CD4-positive, alpha-beta T cell (primary cell): ENCODE data around the gene CPNE4. TPM values are rescaled to one million over a fixed set of nuclear protein-coding genes. Genes with fewer than 3 reads are reported as not detected.

Experiments used
- ATAC-seq: fragments of 200-7000 bp; cut with Tn5 transposase; one replicate; pipeline ENCODE4 v1.10.0; 2022; ENCODE audit warnings: mild to moderate bottlenecking; ENCODE audit not compliant: poor library complexity
- CTCF ChIA-PET: fragments of 350-600 bp; sonication (Branson Sonifier 250); formaldehyde crosslinking; loops from one replicate; lab custom pipeline; 2021; ENCODE audit warnings: antibody characterized with exemption, inconsistent platforms; lab: Charles Lee
- POLR2A ChIA-PET: fragments of 350-600 bp; sonication (Branson Sonifier 250); formaldehyde crosslinking; loops from one replicate; lab custom pipeline; 2021; ENCODE audit warnings: antibody characterized with exemption, inconsistent platforms; lab: Charles Lee
- DNase-seq, 14 experiments: peaks; one replicate each; pipeline ENCODE4 v3.0.0-alpha.2; 2013 to 2020; ENCODE audit warnings: mixed read lengths in 2 of 14
- H3K27ac ChIP-seq, 2 donors: one replicate each; pipeline versions ENCODE4 v1.5.1 to v1.7.0; 2013; ENCODE audit warnings: low read length in 2 of 2, low read depth in 1 of 2, mild to moderate bottlenecking in 1 of 2
- H3K27me3 ChIP-seq, 2 experiments: 1 replicate in 1 of 2; 2 replicates in 1 of 2; pipeline versions ENCODE4 v1.6.1 to v1.7.0; 2013; ENCODE audit warnings: low read length in 2 of 2, control low read depth in 1 of 2, mild to moderate bottlenecking in 1 of 2, moderate library complexity in 1 of 2; ENCODE audit not compliant: insufficient read depth in 2 of 2, control insufficient read depth in 1 of 2
- H3K36me3 ChIP-seq: one replicate; pipeline ENCODE4 v1.6.1; 2013; ENCODE audit warnings: low read length, control low read depth; ENCODE audit not compliant: insufficient read depth
- H3K4me1 ChIP-seq: one replicate; pipeline ENCODE4 v1.6.1; 2013; ENCODE audit warnings: low read length, control low read depth; ENCODE audit not compliant: insufficient read depth
- H3K4me3 ChIP-seq: one replicate; pipeline ENCODE4 v1.5.1; 2013; ENCODE audit warnings: mild to moderate bottlenecking, low read length, moderate library complexity
- H3K9me3 ChIP-seq, 2 experiments: 1 replicate in 1 of 2; 2 replicates in 1 of 2; pipeline versions ENCODE4 v1.6.1 to v1.7.0; 2013; ENCODE audit warnings: low read length in 2 of 2, mild to moderate bottlenecking in 2 of 2, control low read depth in 1 of 2, moderate library complexity in 1 of 2; ENCODE audit not compliant: control insufficient read depth in 1 of 2, insufficient read depth in 1 of 2
- H3K27ac Mint-ChIP-seq: one replicate; pipeline ENCODE4 v1.8.0; 2020; ENCODE audit warnings: mixed read lengths
- H3K27me3 Mint-ChIP-seq: one replicate; pipeline ENCODE4 v1.8.0; 2021; ENCODE audit warnings: mixed read lengths
- H3K36me3 Mint-ChIP-seq: one replicate; pipeline ENCODE4 v1.8.0; 2021; ENCODE audit warnings: low read depth, mixed read lengths
- H3K4me1 Mint-ChIP-seq: one replicate; pipeline ENCODE4 v1.8.0; 2021; ENCODE audit warnings: low read depth, mixed read lengths
- H3K4me3 Mint-ChIP-seq: one replicate; pipeline ENCODE4 v1.8.0; 2020; ENCODE audit warnings: mild to moderate bottlenecking, mixed read lengths
- H3K9me3 Mint-ChIP-seq: one replicate; pipeline ENCODE4 v1.8.0; 2020; ENCODE audit warnings: mixed read lengths
- CTCF ChIP-seq: fragments of 200-600 bp; IDR thresholded peaks from one replicate; pipeline ENCODE4 v1.8.0; 2022; ENCODE audit warnings: antibody characterized with exemption, mild to moderate bottlenecking
- intact Hi-C, 2 experiments: fragments of 100-400 bp; cut with DNase I in 1 of 2; cut with micrococcal nuclease in 1 of 2; formaldehyde crosslinking; loops; one replicate each; pipeline versions ENCODE4 v1.15.1 to v1.9.0; 2023 to 2025; cut with DNase I, micrococcal nuclease
- total RNA-seq, 174 experiments: library from RNA in 2 of 174; stranded (reverse) in 2 of 174; gene quantifications; one replicate each; pipeline ENCODE4 v1.2.3 and lab custom pipeline; 2021 to 2026

CPNE4 gene
- total RNA-seq, 2 experiments from 2014 or later: not detected

GRCh38 chr3:131782751-131783150 lies 252.1 kb downstream of the CPNE4 start:
- H3K4me1 ChIP-seq: no peaks in the 10 kb centered on the region
- Mint-ChIP-seq H3K4me3 (no peak overlapping the region), H3K36me3 (no peaks in the 10 kb centered on the region), H3K27me3 (peaks cover 11% of the 10 kb centered on the region), H3K27ac (no peak overlapping the region), H3K9me3 (no peaks in the 10 kb centered on the region), H3K4me1 (no peaks in the 10 kb centered on the region)
- ATAC-seq (no peak), DNase-seq (no peak)
- H3K4me3 ChIP-seq: no peak overlapping the region
- no peaks in the 10 kb centered on the region for H3K36me3 ChIP-seq
- H3K9me3 ChIP-seq: no peaks in the 10 kb centered on the region
- ChIA-PET POLR2A (no interaction called here), CTCF (no interaction called here)
- H3K27ac ChIP-seq: no peak overlapping the region
- intact Hi-C loops: no loop called here
- H3K27me3 ChIP-seq: no peaks in the 10 kb centered on the region
- no peak for TF ChIP-seq CTCF

GRCh38 chr3:131778526-131778925 lies 256.3 kb downstream of the CPNE4 start:
- no peaks in the 10 kb centered on the region for H3K36me3 ChIP-seq
- H3K4me3 ChIP-seq: no peak overlapping the region
- H3K27ac ChIP-seq: no peak overlapping the region
- DNase-seq (no peak), ATAC-seq (no peak)
- H3K27me3 Mint-ChIP-seq: peaks cover 22% of the 10 kb centered on the region
- intact Hi-C loops: no loop called here
- H3K27ac Mint-ChIP-seq: no peak overlapping the region
- TF ChIP-seq CTCF: no peak
- H3K4me1 Mint-ChIP-seq: no peaks in the 10 kb centered on the region
- ChIA-PET CTCF (no interaction called here), POLR2A (no interaction called here)
- H3K27me3 ChIP-seq: no peaks in the 10 kb centered on the region
- H3K4me3 Mint-ChIP-seq: no peak overlapping the region
- no peaks in the 10 kb centered on the region for H3K36me3 Mint-ChIP-seq
- H3K9me3 Mint-ChIP-seq: peaks cover 4% of the 10 kb centered on the region
- no peaks in the 10 kb centered on the region for H3K9me3 ChIP-seq
- H3K4me1 ChIP-seq: no peaks in the 10 kb centered on the region

- CTCF ChIA-PET: no interaction called here
- no peaks in the 10 kb centered on the region for H3K4me1 Mint-ChIP-seq
- DNase-seq: no peak
These were observed 259.2 kb downstream of the CPNE4 start for GRCh38 chr3:131775650-131776049.

More at GRCh38 chr3:131775650-131776049, 259.2 kb downstream of the CPNE4 start:
- H3K27ac Mint-ChIP-seq: no peak overlapping the region
- no peaks in the 10 kb centered on the region for H3K36me3 Mint-ChIP-seq
- intact Hi-C loops: no loop called here
- peaks cover 0 to 3% of the 10 kb centered on the region in 2 experiments for H3K27me3 ChIP-seq
- no peaks in the 10 kb centered on the region for H3K9me3 ChIP-seq
- peaks cover 28% of the 10 kb centered on the region for H3K27me3 Mint-ChIP-seq
- no peaks in the 10 kb centered on the region for H3K4me1 ChIP-seq
- H3K4me3 ChIP-seq: no peak overlapping the region
- H3K27ac ChIP-seq: no peak overlapping the region
- TF ChIP-seq CTCF: no peak
- H3K9me3 Mint-ChIP-seq: peaks cover 4% of the 10 kb centered on the region
- POLR2A ChIA-PET: no interaction called here
- ATAC-seq: no peak
- no peaks in the 10 kb centered on the region for H3K36me3 ChIP-seq
- no peak overlapping the region for H3K4me3 Mint-ChIP-seq
